GM18511 (cell line): Measurements from ENCODE around the gene PIP.
"Not testable (repeated sequence)": the region's sequence is repeated elsewhere in the genome, so short reads cannot be mapped to it uniquely, and the experiment has no call there.

Source experiments
- ATAC-seq: cut with Tn5 transposase; IDR thresholded peaks from one replicate; pipeline ENCODE4 v1.9.1; 2021; ENCODE audit warnings: mild to moderate bottlenecking, moderate library complexity; ENCODE audit not compliant: unreplicated experiment

The PIP gene, protein sequence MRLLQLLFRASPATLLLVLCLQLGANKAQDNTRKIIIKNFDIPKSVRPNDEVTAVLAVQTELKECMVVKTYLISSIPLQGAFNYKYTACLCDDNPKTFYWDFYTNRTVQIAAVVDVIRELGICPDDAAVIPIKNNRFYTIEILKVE

DNA sequence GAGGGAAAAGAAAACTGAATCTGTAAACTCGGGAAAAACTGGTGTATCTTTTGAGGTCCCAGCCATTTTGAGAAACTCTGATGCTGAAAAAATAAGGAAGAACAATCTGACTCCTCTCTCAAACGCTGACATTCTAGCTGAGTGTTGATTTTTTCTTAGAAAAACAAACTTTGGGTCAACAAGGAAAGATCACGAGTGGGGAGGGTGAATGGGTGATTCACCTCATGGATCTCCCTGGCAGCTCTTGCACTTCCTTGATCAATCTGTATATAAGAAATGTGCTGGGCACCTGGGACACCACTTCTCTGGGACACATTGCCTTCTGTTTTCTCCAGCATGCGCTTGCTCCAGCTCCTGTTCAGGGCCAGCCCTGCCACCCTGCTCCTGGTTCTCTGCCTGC is at the start of gene PIP:
PIP (plus strand) TSS at position 297 of the 400 bp plus-strand sequence; CDS start at position 337, 40 bp downstream.
- no peak for ATAC-seq

DNA sequence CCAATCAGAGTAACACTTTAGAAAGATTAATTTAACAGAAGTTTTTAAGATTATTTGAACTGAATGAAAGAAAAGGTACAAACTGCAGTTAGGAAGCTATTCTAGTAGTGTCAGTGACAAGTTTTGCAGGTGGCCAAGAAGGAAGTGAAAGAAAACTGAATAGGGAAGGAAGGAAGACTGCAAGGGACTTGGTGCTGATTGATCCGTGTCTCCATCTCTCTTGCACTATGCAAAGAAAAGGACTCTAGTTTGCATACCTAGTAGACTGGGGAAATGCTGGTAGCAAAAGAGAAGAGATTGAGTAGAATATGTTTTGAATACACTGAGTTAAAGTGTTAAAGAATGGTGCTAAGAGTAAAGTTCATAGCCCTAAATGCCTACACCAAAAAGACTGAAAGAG is 46.8 kb upstream of the PIP start:
- no peak for ATAC-seq

DNA sequence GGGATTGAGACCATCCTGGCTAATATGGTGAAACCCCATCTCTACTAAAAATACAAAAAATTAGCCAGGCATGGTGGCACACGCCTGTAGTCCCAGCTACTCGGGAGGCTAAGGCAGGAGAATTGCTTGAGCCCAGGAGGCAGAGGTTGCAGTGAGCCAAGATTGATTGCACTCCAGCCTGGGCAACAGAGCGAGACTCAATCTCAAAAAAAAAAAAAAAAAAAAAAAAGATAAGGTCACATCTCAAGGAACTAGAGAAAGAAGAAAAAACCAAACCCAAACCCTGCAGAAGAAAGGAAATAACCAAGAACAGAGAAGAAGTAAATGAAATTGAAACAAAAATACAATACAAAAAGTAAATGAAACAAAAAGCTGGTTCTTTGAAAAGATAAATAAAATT is 46.3 kb upstream of the PIP start:
- ATAC-seq, result not testable (repeated sequence)

DNA sequence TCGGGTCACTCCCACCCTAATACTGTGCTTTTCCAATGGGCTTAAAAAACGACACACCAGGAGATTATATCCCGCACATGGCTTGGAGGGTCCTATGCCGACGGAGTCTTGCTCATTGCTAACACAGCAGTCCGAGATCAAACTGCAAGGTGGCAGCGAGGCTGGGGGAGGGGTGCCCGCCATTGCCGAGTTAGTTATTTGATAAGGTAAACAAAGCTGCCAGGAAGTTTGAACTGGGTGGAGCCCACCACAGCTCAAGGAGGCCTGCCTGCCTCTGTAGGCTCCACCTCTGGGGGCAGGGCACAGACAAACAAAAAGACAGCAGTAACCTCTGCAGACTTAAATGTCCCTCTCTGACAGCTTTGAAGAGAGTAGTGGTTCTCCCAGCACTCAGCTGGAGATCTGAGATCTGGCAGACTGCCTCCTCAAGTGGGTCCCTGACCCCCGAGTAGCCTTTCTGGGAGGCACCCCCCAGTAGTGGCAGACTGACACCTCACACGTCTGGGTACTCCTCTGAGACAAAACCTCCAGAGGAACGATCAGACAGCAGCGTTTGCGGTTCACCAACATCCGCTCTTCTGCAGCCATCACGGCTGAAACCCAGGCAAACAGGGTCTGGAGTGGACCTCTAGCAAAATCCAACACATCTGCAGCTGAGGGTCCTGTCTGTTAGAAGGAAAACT is 43.2 kb upstream of the PIP start:
- not testable (repeated sequence) for ATAC-seq

DNA sequence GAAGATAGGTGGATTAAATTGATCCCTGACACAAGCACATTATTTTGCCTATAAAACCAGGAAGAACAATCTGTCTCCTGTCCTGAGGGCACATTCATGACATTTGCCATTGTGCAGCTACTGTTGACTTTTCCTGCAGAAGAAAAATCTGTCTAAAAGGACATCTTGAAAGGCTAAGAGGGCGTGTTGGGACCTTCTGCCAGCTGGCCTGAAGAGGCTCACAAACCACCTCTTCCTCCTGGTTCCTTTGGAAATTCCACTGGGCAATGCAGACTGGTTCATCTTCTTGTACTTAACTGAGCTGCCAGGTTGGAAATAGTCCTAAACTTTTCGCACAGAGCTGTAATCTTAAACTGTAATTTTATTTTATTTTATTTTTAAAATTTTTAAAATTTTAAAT is 35.7 kb upstream of the PIP start:
- ATAC-seq, result no peak

DNA sequence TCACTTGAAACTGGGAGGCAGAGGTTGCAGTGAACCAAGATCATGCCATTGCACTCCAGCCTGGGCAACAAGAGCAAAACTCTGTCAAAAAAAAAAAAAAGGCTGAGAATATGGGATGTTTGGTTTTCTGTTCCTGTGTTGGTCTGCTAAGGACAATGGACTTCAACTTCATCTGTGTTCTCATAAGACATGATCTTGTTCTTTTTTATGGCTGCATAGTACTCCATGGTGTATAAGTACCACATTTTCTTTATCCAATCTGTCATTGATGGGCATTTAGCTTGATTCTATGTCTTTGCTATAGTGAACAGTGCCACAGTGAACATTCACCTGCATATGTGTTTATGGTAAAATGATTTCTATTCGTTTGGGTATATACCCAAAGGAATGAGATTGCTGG is 32.3 kb upstream of the PIP start:
- ATAC-seq, result not testable (repeated sequence)

DNA sequence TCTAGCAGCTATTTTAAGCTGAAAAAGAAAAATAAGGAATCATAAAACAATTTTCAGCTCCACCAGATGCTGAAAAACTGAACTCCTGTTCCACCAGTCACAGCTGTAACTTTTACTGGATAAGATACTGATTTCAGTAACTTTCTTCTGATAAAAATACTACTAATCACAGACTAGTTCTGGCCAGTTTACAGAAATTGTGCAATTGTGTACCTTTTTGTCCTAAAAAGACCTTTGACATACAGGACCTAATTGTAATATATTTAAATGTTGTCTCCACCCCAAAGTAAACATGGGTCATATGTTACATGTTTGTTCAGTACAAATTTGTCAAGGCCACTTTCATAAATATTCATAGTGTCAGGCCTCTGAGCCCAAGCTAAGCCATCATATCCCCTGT is 27.1 kb upstream of the PIP start:
- no peak for ATAC-seq

DNA sequence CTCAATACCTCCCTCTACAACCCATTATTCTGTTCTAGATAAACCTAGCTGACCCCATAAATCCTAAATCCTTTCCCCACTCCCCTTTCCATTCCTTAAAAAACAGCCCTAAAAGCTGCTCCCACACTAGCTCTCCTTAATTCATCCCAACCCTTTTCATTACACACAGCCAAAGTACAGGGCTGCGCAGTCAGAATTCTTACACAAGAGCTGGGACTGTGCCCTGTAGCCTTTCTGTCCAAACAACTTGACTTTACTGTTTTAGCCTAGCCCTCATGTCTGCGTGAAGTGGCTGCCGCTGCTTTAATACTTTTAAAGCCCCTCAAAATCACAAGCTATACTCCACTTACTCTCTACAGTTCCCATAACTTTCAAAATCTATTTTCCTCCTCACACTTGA is 23.9 kb upstream of the PIP start:
- ATAC-seq, result not testable (repeated sequence)

DNA sequence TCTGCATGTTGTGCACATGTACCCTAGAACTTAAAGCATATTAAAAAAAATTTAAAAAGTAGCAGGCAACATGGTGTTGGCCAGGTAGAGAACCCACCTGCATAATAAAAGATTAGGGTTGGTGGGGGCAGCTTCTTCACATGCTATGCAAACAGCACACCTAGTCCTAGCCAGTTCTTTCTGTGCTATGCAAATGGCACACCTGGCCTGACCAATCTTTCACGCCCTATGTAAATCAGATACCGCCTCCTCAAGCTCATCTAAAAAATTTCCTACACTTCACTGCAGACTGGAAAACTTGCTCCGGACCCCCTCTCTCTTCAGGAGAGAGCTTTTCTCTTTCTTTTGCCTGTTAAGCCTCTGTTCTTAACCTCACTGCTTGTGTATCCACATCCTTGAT is 14.5 kb upstream of the PIP start:
- ATAC-seq, result no peak

DNA sequence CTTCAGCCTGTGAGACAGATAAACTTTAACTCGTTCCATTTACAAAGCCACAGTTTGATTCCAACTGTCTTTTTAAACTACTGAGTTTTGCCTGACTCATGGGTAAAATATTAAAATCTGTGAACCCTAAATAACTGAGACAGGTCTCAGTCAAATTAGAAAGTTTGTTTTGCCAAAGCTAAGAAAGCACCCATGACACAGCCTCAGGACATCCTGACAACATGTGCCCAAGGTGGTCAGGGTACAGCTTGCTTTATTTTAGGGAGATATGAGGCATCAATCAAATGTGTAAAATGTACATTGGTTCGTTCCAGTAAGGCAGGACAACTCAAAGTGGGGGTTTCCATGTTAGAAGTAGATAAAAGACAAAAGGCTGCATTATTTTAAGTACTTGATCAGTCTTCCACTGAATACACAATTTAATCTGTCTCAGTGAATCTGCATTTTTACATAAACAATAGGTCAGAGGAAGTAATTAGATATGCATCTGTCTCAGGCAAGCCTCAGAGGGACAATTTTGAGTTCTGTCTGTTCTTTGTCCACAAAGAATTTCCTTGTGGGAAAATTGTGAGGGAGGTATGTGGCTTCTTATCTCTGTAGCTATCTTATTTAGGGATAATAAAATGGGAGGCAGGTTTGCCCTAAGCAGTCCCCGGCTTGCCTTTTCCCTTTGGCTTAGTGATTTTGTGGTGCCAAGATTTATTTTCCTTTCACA is 11.0 kb upstream of the PIP start:
- no peak for ATAC-seq

DNA sequence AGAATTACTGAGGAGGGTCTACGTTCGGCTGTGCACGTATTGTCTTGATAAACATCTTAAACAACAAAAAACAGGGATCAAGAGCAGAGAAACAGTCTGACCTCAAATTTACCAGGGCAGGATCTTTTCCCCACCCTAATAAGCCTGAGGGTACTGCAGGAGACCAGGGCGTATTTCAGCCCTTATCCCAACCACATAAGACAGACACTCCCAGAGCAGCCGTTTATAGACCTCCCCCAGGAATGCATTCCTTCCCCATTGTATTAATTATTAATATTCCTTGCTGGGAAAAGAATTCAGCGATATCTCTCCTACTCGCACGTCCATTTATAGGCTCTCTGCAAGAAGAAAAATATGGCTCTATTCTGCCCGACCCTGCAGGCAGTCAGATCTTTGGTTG is 8.6 kb upstream of the PIP start:
- ATAC-seq, result not testable (repeated sequence)

DNA sequence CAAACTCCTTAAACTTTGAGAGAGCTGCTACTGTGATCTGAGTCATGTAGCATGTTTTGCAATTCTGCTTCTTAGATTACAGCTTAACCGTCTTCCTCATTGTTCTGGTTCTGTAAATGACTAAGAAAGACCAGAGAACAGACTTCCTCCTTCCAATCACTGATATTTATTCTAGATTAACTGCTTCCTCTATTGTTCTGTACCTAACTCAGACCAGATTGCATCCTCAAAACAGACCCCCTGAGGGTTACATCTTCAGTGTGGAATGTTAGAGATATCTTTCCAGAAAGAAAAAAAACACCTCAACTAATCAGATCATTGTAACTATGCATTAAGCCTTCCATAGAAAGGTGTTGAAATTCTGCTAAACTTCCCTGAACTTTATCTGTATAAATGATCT is 5.7 kb upstream of the PIP start:
- no peak for ATAC-seq

DNA sequence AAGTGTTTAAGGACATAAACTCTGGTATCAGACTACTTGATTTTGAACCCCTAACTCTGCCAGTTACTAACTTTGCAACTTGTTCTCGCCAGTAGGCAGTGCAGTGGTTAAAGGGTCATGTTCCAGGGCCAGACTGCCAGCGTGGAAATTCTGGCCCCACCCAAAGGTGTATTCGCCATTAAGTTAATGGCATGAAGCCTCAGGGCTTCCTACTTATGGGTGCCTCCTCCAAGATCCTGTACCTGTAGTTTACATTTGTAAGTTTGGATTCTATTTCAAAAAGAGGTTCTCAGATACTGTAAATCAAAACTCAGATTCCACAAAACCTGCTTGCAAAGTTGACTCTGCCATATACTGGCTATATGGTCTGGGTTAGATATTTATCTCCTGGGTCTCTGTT is 2.8 kb upstream of the PIP start:
- ATAC-seq, result no peak

DNA sequence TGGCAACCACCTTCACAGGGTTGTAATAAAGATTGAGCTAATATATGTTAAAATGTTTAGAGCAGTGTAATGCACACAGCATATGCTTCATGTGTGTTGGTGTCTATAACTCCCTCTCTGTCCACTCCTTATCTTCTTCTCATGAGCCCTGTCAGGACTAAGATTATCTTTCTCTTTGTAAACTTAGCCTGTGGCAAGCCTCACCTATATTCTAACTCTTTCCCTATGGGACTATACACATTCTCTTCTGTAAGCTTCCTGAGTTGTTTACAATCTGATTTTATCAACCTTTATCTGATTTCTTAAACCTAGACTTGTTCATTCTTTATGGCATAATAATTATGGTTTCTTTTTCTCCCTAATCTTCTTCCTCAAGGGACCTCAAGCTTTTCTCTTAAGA is 2.4 kb upstream of the PIP start:
- no peak for ATAC-seq

DNA sequence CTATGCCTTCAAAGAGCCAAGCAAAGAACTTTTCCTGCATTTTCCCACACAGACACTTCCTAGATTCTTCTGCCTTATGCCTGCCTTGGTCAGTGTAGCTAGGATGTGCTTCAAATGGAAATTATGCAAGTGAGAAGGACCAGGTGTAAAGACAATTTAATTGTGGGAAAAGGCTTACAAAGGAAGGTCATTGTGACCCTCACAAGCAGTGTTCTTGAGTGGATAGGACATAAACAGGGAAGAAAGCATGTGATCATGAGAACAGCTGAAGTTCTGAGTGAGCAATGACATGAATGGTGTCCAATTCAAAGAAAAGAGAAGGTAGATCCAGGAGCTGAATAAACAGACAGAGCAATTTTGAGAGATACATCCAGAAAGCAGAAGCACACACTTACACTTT is 1.3 kb upstream of the PIP start:
- ATAC-seq, result no peak

DNA sequence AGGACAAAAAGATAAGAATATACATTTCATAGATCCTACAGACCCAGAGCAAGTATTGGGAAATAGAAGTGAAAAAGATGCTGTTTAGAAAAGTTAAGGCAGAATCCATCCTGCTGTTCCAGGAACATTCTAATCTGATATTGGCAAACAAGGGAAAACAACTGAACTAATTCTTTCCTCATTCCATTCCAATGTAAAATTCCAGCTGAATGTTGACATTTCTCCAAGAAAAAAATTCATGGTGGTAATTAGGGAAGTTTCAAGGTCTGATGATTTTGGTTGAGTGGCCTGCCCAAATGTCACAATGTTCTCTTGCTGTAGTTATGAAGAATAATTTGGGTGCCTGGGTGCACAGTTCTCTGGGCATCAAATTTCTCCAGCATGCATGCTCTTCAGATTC is 15.2 kb downstream of the PIP start:
- ATAC-seq, result no peak

DNA sequence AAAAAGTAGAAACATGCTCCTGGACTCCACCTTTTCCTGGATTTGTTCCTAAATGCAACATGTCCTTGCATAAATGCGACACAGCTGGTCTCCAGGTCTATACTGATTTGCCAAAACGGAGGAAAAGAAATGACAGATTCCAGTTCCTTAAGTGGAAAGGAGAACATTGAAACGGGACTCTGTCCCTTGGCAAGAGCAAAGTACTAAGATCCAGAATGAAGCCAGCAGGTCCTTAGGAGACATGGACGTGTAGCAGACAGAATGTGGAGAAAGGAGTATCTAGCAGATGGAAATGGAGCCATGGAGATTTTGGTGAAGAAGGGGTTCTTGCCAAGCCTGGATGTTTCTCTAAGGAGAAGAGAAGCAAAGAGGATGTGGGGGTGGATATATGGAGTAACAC is 16.2 kb downstream of the PIP start:
- ATAC-seq, result no peak

DNA sequence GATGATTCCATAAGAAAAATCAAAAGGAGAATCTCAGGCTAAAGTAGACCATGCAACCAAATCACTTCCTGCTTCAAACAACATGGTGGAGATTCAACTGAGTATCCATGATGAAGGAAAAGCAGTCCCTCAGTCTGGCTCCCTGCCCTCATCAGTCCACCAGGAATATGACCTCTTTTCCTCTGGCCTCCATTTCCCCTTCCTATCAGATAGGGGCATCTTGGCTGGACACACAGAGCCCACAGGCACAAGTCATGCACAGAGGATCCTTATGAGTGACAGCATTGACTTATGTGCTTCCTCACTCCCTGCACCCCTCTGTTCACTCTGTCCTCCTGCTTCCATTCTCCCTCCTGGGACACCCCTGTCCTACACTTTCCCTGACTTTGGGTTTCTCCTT is 16.8 kb downstream of the PIP start:
- no peak for ATAC-seq

DNA sequence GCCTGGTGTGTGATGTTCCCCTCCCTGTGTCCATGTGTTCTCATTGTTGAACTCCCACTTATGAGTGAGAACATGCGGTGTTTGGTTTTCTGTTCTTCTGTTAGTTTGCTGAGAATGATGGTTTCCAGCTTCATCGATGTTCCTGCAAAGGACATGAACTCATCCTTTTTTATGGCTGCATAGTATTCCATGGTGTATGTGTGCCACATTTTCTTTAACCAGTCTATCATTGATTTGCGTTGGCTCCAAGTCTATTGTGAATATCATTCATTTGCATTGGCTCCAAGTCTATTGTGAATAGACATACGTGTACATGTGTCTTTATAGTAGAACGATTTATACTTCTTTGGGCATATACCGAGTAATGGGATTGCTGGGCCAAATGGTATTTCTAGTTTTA is 18.8 kb downstream of the PIP start:
- not testable (repeated sequence) for ATAC-seq

DNA sequence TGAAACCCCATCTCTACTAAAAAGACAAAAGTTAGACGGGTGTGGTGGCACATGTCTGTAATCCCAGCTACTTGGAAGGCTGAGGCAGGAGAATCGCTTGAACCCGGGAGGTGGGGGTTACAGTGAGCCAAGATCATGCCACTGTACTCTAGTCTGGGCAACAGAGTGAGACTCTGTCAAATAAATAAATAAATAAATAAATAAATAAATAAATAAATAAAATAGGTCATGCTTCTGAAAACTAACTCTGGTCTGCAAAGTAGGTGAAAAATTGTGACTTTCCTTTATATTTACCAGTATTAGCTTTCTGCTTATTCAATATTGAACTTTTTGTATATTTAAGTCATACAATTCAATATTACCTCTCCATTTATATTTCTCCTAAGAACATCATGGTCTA is 26.7 kb downstream of the PIP start:
- ATAC-seq, result not testable (repeated sequence)

DNA sequence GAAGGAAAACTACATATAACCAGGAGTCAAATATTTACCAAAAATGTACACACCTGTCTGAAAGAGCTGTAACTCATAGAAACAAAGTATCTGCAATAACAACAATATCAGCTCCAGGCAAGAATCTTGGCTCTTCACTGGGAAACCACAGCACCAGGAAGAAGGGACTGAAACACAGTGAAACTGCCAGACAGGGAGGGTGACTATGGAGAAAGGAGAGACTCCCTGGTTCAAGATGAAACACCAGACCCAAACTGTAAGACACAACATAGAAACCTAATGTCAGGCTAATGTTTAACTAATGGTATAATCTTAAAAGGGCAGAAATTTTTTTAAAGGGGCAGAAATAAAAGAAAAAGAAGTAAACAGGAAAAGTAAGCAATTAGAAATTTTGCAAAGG is 39.8 kb downstream of the PIP start:
- ATAC-seq, result no peak

DNA sequence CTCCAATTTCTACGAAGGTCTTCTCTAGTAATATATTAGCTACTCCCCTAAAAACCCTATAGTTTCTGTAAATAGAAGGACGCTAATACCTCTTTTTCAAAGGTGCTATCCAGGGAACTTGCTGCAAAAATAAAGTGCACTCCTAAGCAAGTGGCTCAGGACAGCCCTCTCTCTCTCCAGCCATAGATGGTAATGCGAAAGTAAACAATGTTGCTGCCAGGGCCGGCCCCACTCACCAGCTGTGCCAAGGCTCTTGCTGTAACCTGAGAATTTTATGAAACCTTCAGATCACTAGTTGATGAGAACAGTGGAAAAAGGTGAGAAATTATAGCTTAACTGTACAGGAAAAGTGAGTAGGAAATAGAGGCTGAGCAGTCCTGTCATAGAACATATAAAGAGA is 40.5 kb downstream of the PIP start:
- no peak for ATAC-seq
